ENCODE data around the gene GIGYF1. TPM values are rescaled to one million over a fixed set of nuclear protein-coding genes. Genes with fewer than 3 reads are reported as not detected.
"Not testable (repeated sequence)": the region's sequence is repeated elsewhere in the genome, so short reads cannot be mapped to it uniquely, and the experiment has no call there.

Gene GIGYF1
- total RNA-seq, 2 donors from 2014 or later: 37.0 to 82.2 TPM

GRCh38 chr7:100708395-100708794 is 14.3 kb upstream of the GIGYF1 start:
- DNase-seq (ENCODE audit: low spot score): no peak
- no peak for TF ChIP-seq POLR2AphosphoS5 (IDR thresholded peaks at IDR 0.05)
- TF ChIP-seq POLR2A (IDR thresholded peaks at IDR 0.05): no peak
- TF ChIP-seq CTCF (IDR thresholded peaks at IDR 0.05): no peak
- Histone ChIP-seq H3K27me3 (replicated peaks; ENCODE audit: insufficient read depth) (no peaks in the 10 kb centered on the region), H3K27ac (no peak overlapping the region), H3K4me3 (no peak overlapping the region), H3K9me3 (no peaks in the 10 kb centered on the region), H3K4me1 (replicated peaks) (peaks cover 6% of the 10 kb centered on the region), H3K36me3 (no peaks in the 10 kb centered on the region)
- intact Hi-C loops (cut with DNase I): loop anchor here (5.0 kb wide), 1 partner anchor 119 kb away; the partner anchor contains the start of gene EPHB4
- WGBS: 91% methylated on average over 6 of the region's 6 CpGs

GRCh38 chr7:100706672-100707311 is 12.7 kb upstream of the GIGYF1 start:
- Histone ChIP-seq H3K9me3 (no peaks in the 10 kb centered on the region), H3K27me3 (replicated peaks; ENCODE audit: insufficient read depth) (no peaks in the 10 kb centered on the region), H3K27ac (peak overlapping the region; percentile 94 to 96), H3K4me3 (peak overlapping the region; percentile 75 to 84), H3K4me1 (replicated peaks) (peaks cover 6% of the 10 kb centered on the region), H3K36me3 (no peaks in the 10 kb centered on the region)
- intact Hi-C loops (cut with DNase I): loop anchor here (5.0 kb wide), 1 partner anchor 121 kb away; the partner anchor contains the start of gene EPHB4
- no peak for DNase-seq (ENCODE audit: low spot score)
- TF ChIP-seq CTCF (IDR thresholded peaks at IDR 0.05) (no peak), POLR2AphosphoS5 (IDR thresholded peaks at IDR 0.05) (no peak), POLR2A (IDR thresholded peaks at IDR 0.05) (no peak)
- WGBS: 16% methylated on average over 34 of the region's 34 CpGs

- DNase-seq (ENCODE audit: low spot score): peak; percentile 98
- TF ChIP-seq POLR2A (IDR thresholded peaks at IDR 0.05): peak; percentile 68
- no peak for TF ChIP-seq CTCF (IDR thresholded peaks at IDR 0.05)
- TF ChIP-seq POLR2AphosphoS5 (IDR thresholded peaks at IDR 0.05): peak; percentile 99
- WGBS: under 1% methylated on average over 86 of the region's 86 CpGs
- Histone ChIP-seq H3K27ac (peak within 1 kb of the TSS; percentile 94 to 96), H3K36me3 (no peaks in the 10 kb centered on the region), H3K9me3 (no peaks in the 10 kb centered on the region), H3K4me1 (replicated peaks) (peaks cover 6% of the 10 kb centered on the region), H3K4me3 (peak within 1 kb of the TSS; percentile 75 to 84), H3K27me3 (replicated peaks; ENCODE audit: insufficient read depth) (no peaks in the 10 kb centered on the region)
- intact Hi-C loops (cut with DNase I): loop anchor here (2.0 to 5.0 kb wide), 2 partner anchors 121 to 147 kb away; partner anchors contain the start of genes EPHB4 and SLC12A9
Measured at GRCh38 chr7:100705753-100706671, 12.0 kb upstream of the GIGYF1 start, which contains the start of gene POP7. Gene POP7 (plus strand): TSS chr7:100706121. CDS start chr7:100706831, 710 bp downstream.

GRCh38 chr7:100705320-100705752 is 11.3 kb upstream of the GIGYF1 start:
- Histone ChIP-seq H3K9me3 (no peaks in the 10 kb centered on the region), H3K4me3 (peak overlapping the region; percentile 75 to 84), H3K4me1 (replicated peaks) (peaks cover 6% of the 10 kb centered on the region), H3K36me3 (no peaks in the 10 kb centered on the region), H3K27me3 (replicated peaks; ENCODE audit: insufficient read depth) (no peaks in the 10 kb centered on the region), H3K27ac (peak overlapping the region; percentile 94 to 96)
- peak; percentile 64 for DNase-seq (ENCODE audit: low spot score)
- intact Hi-C loops (cut with DNase I): loop anchor here (2.0 to 5.0 kb wide), 2 partner anchors 122 to 147 kb away; partner anchors contain the start of genes EPHB4 and SLC12A9
- TF ChIP-seq POLR2A (IDR thresholded peaks at IDR 0.05) (no peak), CTCF (IDR thresholded peaks at IDR 0.05) (peak; percentile 64 to 95 (median 92)), POLR2AphosphoS5 (IDR thresholded peaks at IDR 0.05) (peak; percentile 24)
- WGBS: 0% methylated on average over 20 of the region's 25 CpGs

- DNase-seq (ENCODE audit: low spot score); H3K4me1 ChIP-seq (replicated peaks); H3K9me3 ChIP-seq; H3K27me3 ChIP-seq (replicated peaks; ENCODE audit: insufficient read depth); H3K4me3 ChIP-seq; intact Hi-C loops (cut with DNase I); H3K27ac ChIP-seq; H3K36me3 ChIP-seq: not testable (repeated sequence)
- WGBS: 75% methylated on average over 3 of the region's 3 CpGs
Measured at GRCh38 chr7:100701089-100701488, 7.0 kb upstream of the GIGYF1 start.
